ENCODE results near the gene CEP57L1. TPM values are rescaled to one million over a fixed set of nuclear protein-coding genes. Genes with fewer than 3 reads are reported as not detected.
"Not testable (repeated sequence)": the region's sequence is repeated elsewhere in the genome, so short reads cannot be mapped to it uniquely, and the experiment has no call there.

CEP57L1 gene
- total and polyA plus RNA-seq, 9 of the 15 experiments (the other 6 are each of a cell fraction or from before 2014, with no cell fraction given): 39.4 to 88.6 (median 61.8) TPM

GRCh38 chr6:109136039-109136438 is 40.7 kb downstream of the CEP57L1 start:
- H3K36me3 ChIP-seq (ENCODE audit: control insufficient read depth, insufficient read depth, low read length); POLR2A ChIA-PET; H3K4me1 ChIP-seq (replicated peaks in 1 of 2; ENCODE audit: control insufficient read depth in 2 of 2, insufficient read depth in 2 of 2, low read length in 2 of 2); H4K20me1 ChIP-seq (replicated peaks; ENCODE audit: control insufficient read depth, insufficient read depth, low read length); DNase-seq (ENCODE audit: extremely low read depth in 1 of 4, low spot score in 3 of 4); BruUV-seq (replicated peaks); FAIRE-seq; H2AFZ ChIP-seq (ENCODE audit: low read depth, low read length); H3K4me2 ChIP-seq (ENCODE audit: insufficient read depth, low read length); CTCF ChIA-PET (ENCODE audit: low intra/inter-chr PET ratio); in situ Hi-C loops (cut with MboI); H3K79me2 ChIP-seq (ENCODE audit: control insufficient read depth, insufficient read depth, low read length); ATAC-seq; H3K9me1 ChIP-seq (ENCODE audit: control insufficient read depth, insufficient read depth, low read length); intact Hi-C loops (cut with micrococcal nuclease); H3K27ac ChIP-seq (ENCODE audit: extremely low read depth, low read depth, low read length); H3K9me3 ChIP-seq (replicated peaks; ENCODE audit: control insufficient read depth, insufficient read depth, low read depth, low read length); H3K9ac ChIP-seq (ENCODE audit: insufficient read depth in 1 of 2, low read depth in 2 of 2, low read length in 2 of 2); H3K4me3 ChIP-seq; H3K27me3 ChIP-seq (ENCODE audit: control insufficient read depth in 2 of 2, insufficient read depth in 2 of 2, low read length in 2 of 2): not testable (repeated sequence)
- 86% methylated on average over 5 of the region's 6 CpGs for WGBS (ENCODE audit: insufficient coverage, low coverage, missing lambda C conversion rate)

DNA sequence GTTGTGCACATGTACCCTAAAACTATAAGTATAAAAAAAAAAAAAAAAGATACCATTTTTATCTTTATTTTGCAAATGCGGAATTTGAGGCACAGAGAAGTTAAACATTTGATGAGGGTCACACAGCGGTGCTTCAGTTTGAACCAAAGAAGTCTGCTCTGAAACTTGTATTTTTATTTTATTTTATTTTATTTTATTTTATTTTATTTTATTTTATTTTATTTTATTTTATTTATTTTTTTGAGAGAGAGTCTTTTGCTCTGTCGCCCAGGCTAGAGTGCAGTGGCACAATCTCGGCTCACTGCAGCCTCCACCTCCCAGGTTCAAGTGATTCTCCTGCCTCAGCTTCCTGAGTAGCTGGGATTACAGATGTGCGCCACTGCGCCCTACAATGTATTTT is 41.2 kb downstream of the CEP57L1 start:
- ATAC-seq; DNase-seq (ENCODE audit: extremely low read depth in 1 of 4, low spot score in 3 of 4); POLR2A ChIA-PET; H3K9me3 ChIP-seq (replicated peaks; ENCODE audit: control insufficient read depth, insufficient read depth, low read depth, low read length); H3K36me3 ChIP-seq (ENCODE audit: control insufficient read depth, insufficient read depth, low read length); in situ Hi-C loops (cut with MboI); H3K4me2 ChIP-seq (ENCODE audit: insufficient read depth, low read length); H3K79me2 ChIP-seq (ENCODE audit: control insufficient read depth, insufficient read depth, low read length); intact Hi-C loops (cut with micrococcal nuclease); H3K27me3 ChIP-seq (ENCODE audit: control insufficient read depth in 2 of 2, insufficient read depth in 2 of 2, low read length in 2 of 2); H2AFZ ChIP-seq (ENCODE audit: low read depth, low read length); BruUV-seq (replicated peaks); H3K27ac ChIP-seq (ENCODE audit: extremely low read depth, low read depth, low read length); FAIRE-seq; H3K4me3 ChIP-seq; H3K4me1 ChIP-seq (replicated peaks in 1 of 2; ENCODE audit: control insufficient read depth in 2 of 2, insufficient read depth in 2 of 2, low read length in 2 of 2); H3K9ac ChIP-seq (ENCODE audit: insufficient read depth in 1 of 2, low read depth in 2 of 2, low read length in 2 of 2); CTCF ChIA-PET (ENCODE audit: low intra/inter-chr PET ratio); H4K20me1 ChIP-seq (replicated peaks; ENCODE audit: control insufficient read depth, insufficient read depth, low read length); H3K9me1 ChIP-seq (ENCODE audit: control insufficient read depth, insufficient read depth, low read length): not testable (repeated sequence)
- TF ChIP-seq RBM25 (IDR thresholded peaks at IDR 0.05; ENCODE audit: low read depth, low read length, severe bottlenecking): peak; percentile 34
- WGBS (ENCODE audit: insufficient coverage, low coverage, missing lambda C conversion rate): 100% methylated on average over 5 of the region's 6 CpGs
